Measurements from ENCODE around the gene RGP1.
A peak's percentile ranks its signal among the peaks of the same experiment; 100 is the strongest.

Gene RGP1

DNA sequence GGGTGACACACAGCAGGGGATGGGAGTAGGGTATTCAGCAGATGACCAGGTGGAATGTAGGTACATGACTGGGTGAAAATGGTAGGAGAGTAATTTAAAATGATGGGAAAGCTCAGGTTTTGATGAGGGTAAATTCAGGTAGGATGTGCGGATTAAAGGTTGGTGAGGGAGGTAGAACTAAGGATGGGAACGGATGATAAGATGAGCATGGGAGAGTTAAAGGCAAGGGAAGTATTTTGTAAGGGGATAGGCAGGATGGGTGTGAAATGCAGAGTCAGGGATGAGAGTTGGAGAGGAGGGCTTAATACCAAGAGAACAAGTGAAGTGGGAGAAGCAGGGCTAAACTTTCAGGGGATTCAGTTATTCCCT is 18.6 kb upstream of the RGP1 start:
- peak overlapping the region; percentile 90 for H3K4me3 ChIP-seq (ENCODE audit: low read depth, low read length)
- TF ChIP-seq POLR2A (IDR thresholded peaks at IDR 0.05; ENCODE audit: extremely low read depth, insufficient read length) (no peak), MYC (IDR thresholded peaks at IDR 0.05; ENCODE audit: low read depth, low read length) (no peak)
- TF ChIP-seq, protein P1, sequence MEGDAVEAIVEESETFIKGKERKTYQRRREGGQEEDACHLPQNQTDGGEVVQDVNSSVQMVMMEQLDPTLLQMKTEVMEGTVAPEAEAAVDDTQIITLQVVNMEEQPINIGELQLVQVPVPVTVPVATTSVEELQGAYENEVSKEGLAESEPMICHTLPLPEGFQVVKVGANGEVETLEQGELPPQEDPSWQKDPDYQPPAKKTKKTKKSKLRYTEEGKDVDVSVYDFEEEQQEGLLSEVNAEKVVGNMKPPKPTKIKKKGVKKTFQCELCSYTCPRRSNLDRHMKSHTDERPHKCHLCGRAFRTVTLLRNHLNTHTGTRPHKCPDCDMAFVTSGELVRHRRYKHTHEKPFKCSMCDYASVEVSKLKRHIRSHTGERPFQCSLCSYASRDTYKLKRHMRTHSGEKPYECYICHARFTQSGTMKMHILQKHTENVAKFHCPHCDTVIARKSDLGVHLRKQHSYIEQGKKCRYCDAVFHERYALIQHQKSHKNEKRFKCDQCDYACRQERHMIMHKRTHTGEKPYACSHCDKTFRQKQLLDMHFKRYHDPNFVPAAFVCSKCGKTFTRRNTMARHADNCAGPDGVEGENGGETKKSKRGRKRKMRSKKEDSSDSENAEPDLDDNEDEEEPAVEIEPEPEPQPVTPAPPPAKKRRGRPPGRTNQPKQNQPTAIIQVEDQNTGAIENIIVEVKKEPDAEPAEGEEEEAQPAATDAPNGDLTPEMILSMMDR (IDR thresholded peaks at IDR 0.05; ENCODE audit: low read depth, low read length), result no peak
- TF ChIP-seq, protein P2, sequence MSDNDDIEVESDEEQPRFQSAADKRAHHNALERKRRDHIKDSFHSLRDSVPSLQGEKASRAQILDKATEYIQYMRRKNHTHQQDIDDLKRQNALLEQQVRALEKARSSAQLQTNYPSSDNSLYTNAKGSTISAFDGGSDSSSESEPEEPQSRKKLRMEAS (IDR thresholded peaks at IDR 0.05; ENCODE audit: low read depth, low read length), result no peak
- DNase-seq (ENCODE audit: low read depth), result no peak

DNA sequence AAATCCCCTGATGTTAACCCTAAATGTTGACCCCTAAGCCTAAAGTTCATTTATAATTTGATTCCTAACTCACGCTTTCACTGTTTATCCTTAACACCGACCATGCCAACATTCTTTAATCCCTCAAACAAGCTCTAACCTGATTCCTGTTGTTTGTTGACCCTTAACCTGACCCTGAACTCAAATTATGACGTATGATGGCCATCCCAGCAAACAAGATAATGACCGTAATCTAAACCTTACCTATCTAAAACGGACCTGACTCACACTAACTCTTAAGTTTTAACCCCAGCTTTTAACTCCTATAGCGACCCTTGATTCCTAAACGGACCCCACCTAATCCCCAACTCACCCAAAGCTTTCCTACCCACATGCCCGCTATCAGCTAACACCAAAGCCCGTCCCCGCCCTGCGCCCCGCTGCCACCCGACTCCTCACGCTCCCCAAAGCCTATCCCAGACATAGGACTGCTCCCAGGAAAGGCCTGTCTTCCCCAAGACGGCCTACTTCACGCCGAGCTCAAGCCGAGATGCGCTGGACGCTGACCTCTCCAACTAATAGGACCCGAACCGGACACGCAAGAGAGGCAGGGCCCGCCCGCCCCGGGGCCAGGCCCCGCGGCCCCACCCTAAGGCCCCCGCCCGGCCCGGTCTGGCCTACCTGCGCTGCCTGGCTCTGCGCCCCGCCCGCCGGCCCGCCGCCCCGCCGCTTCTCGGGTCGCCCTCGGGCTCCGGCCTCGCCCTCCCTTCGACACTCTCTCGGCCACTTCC is 17.5 kb upstream of the RGP1 start:
- peak overlapping the region; percentile 90 for H3K4me3 ChIP-seq (ENCODE audit: low read depth, low read length)
- TF ChIP-seq POLR2A (IDR thresholded peaks at IDR 0.05; ENCODE audit: extremely low read depth, insufficient read length) (no peak), MYC (IDR thresholded peaks at IDR 0.05; ENCODE audit: low read depth, low read length) (no peak)
- TF ChIP-seq, protein P1 (IDR thresholded peaks at IDR 0.05; ENCODE audit: low read depth, low read length), result no peak
- TF ChIP-seq, protein P2 (IDR thresholded peaks at IDR 0.05; ENCODE audit: low read depth, low read length), result no peak
- peak; percentile 27 for DNase-seq (ENCODE audit: low read depth)

DNA sequence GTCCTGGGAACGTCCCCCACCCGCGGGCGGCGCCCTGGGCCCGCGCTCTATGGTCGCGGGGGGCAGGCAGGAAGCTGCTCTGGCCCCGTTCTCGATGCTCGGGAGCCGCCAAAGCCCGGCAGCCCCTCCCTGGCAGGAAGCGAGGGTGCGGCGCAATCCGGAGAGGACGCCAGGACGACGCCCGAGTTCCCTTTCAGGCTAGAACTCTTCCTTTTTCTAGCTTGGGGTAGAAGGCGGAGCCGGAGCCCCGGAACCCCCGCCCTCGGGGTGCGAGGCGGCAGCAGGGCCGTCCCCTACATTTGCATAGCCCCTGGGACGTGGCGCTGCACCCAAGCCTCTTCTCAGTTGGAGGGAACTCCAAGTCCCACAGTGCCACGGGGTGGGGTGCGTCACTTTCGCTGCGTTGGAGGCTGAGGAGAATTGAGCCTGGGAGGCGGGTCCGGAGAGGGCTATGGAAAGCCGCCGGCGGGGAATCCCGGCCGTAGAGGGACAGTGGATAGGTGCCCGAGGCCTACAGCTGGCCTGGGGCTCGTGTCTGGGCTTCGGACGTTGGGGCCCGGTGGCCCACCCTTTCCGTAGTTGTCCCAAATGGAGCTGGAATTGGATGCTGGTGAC is 16.8 kb upstream of the RGP1 start, which contains the start of the genes CREB3 and TLN1:
CREB3 (plus strand) TSS at position 482 of the 615 bp plus-strand sequence; CDS start at position 589, 107 bp downstream.
TLN1 (minus strand) TSS at position 11 of the 615 bp plus-strand sequence. CDS start 6,501 bp downstream, outside the sequence.
- TF ChIP-seq POLR2A (IDR thresholded peaks at IDR 0.05; ENCODE audit: extremely low read depth, insufficient read length), result peak; percentile 15
- TF ChIP-seq, protein P1 (IDR thresholded peaks at IDR 0.05; ENCODE audit: low read depth, low read length), result no peak
- TF ChIP-seq, protein P2 (IDR thresholded peaks at IDR 0.05; ENCODE audit: low read depth, low read length), result peak; percentile 26; the same call in 1 of the 2 replicates
- peak; percentile 30; the same call in 1 of the 2 replicates for TF ChIP-seq MYC (IDR thresholded peaks at IDR 0.05; ENCODE audit: low read depth, low read length)
- DNase-seq (ENCODE audit: low read depth), result peak; percentile 97
- peak within 1 kb of the TSS; percentile 90 for H3K4me3 ChIP-seq (ENCODE audit: low read depth, low read length)

DNA sequence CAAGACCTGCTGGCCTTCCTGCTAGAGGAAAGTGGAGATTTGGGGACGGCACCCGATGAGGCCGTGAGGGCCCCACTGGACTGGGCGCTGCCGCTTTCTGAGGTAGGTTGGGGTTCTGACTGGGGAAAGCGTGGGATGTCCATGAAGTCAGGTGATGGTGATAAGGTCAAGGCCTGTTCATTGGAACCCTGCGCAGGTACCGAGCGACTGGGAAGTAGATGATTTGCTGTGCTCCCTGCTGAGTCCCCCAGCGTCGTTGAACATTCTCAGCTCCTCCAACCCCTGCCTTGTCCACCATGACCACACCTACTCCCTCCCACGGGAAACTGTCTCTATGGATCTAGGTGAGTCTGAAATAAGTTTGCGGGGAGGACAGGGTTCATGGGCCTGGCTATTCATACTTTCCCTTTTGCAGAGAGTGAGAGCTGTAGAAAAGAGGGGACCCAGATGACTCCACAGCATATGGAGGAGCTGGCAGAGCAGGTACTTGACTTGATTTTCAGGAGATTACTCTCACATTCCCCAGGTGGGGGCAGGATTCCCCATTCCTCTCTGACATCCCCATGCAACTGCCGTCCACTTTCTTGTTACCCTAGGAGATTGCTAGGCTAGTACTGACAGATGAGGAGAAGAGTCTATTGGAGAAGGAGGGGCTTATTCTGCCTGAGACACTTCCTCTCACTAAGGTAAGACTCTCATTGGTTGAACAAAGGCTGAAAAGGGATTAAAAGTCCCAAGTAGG is 16.1 kb upstream of the RGP1 start:
- no peak for TF ChIP-seq MYC (IDR thresholded peaks at IDR 0.05; ENCODE audit: low read depth, low read length)
- TF ChIP-seq, protein P1 (IDR thresholded peaks at IDR 0.05; ENCODE audit: low read depth, low read length), result no peak
- TF ChIP-seq, protein P2 (IDR thresholded peaks at IDR 0.05; ENCODE audit: low read depth, low read length), result no peak
- TF ChIP-seq POLR2A (IDR thresholded peaks at IDR 0.05; ENCODE audit: extremely low read depth, insufficient read length), result no peak
- DNase-seq (ENCODE audit: low read depth), result peak; percentile 51
- peak overlapping the region; percentile 82 for H3K4me3 ChIP-seq (ENCODE audit: low read depth, low read length)

DNA sequence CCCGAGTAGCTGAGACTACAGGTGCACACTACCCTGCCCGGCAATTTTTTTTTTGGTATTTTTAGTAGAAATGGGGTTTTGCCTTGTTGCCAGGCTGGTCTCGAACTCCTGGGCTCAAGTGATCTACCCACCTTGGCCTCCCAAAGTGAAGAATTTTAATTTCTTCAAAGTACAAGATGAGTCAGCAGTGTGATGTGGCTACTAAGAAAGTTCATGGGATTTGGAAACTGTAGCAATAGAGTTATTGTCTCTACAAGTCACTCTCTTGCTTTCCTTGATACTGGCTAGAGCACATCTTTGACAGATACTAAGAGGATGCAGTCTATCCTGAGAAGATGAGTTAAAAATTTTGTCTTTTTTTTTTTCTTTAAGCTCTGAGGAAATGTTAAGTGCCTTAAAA is 15.0 kb upstream of the RGP1 start:
- TF ChIP-seq POLR2A (IDR thresholded peaks at IDR 0.05; ENCODE audit: extremely low read depth, insufficient read length) (no peak), MYC (IDR thresholded peaks at IDR 0.05; ENCODE audit: low read depth, low read length) (no peak)
- TF ChIP-seq, protein P2 (IDR thresholded peaks at IDR 0.05; ENCODE audit: low read depth, low read length), result no peak
- TF ChIP-seq, protein P1 (IDR thresholded peaks at IDR 0.05; ENCODE audit: low read depth, low read length), result no peak
- H3K4me3 ChIP-seq (ENCODE audit: low read depth, low read length), result no peak overlapping the region
- no peak for DNase-seq (ENCODE audit: low read depth)

Measured in NB4 (cell line).